Adrenal gland (tissue), 12 donors: ENCODE measurements around the gene MAGI1. TPM values are rescaled to one million over a fixed set of nuclear protein-coding genes. Genes with fewer than 3 reads are reported as not detected.

Experiments used
- DNase-seq, 7 donors: peaks; one replicate each; pipeline ENCODE4 v3.0.0-alpha.2; 2019 to 2020
- H3K27ac ChIP-seq, 5 donors: fragments of 200-600 bp; sonication (generic) in 4 of 5; 1 replicate in 3 of 5; 2 replicates in 2 of 5; pipeline versions ENCODE4 v1.5.1 to v1.8.0; 2016 to 2020; ENCODE audit warnings: mild to moderate bottlenecking in 1 of 5
- H3K27me3 ChIP-seq: fragments of 200-600 bp; 2 replicates; pipeline ENCODE4 v1.8.0; 2021
- H3K36me3 ChIP-seq, 2 donors: fragments of 200-600 bp; replicated peaks in 1 of 2; 1 replicate in 1 of 2; 2 replicates in 1 of 2; pipeline versions ENCODE4 v1.5.1 to v1.8.0; 2018 to 2022
- H3K4me1 ChIP-seq, 2 donors: fragments of 200-600 bp; replicated peaks in 1 of 2; 1 replicate in 1 of 2; 2 replicates in 1 of 2; pipeline versions ENCODE4 v1.5.1 to v1.8.0; 2018 to 2021
- H3K4me3 ChIP-seq, 4 donors: fragments of 200-600 bp; sonication (generic) in 3 of 4; one replicate each; pipeline ENCODE4 v1.5.1; 2016 to 2018
- H3K9me3 ChIP-seq, 3 donors: fragments of 200-600 bp; sonication (generic) in 1 of 3; replicated peaks in 1 of 3; 1 replicate in 2 of 3; 2 replicates in 1 of 3; pipeline versions ENCODE4 v1.5.1 to v1.8.0; 2016 to 2021
- POLR2A ChIP-seq, 2 donors: fragments of 450-650 bp; IDR thresholded peaks; one replicate each; pipeline ENCODE4 v1.6.1; 2017; ENCODE audit warnings: antibody characterized with exemption in 2 of 2, mild to moderate bottlenecking in 2 of 2, moderate library complexity in 1 of 2
- WGBS, 4 donors: extraction: QIAGEN DNeasy Blood & Tissue Kit in 2 of 4; methylation state at CpG; one replicate each; pipeline versions ENCODE4 v1.1.5 to v1.1.7; 2013 to 2017; 5-methylcytosine and 5-hydroxymethylcytosine counted together
- intact Hi-C, 2 donors: fragments of 100-400 bp; cut with DNase I; formaldehyde crosslinking; loops; one replicate each; pipeline versions ENCODE4 v1.14.1 to v1.15.0; 2022 to 2023
- polyA plus RNA-seq, 3 donors: library from polyadenylated mRNA; stranded (reverse); fragments of 200-250 nt in 2 of 3; fragments of 350-450 nt in 1 of 3; fragmentation: Illumina TruSeq in 1 of 3; extraction: RNeasy Lipid Tissue Mini Kit (QIAGEN cat#74804) in 1 of 3; gene quantifications; one replicate each; pipeline ENCODE4 v1.2.3, GENCODE V29; 2013 to 2014
- total RNA-seq, 9 donors: library from RNA; depleted of rRNA in 4 of 9; stranded (reverse); fragments of >200 nt in 4 of 9; fragments of 120-200 nt in 1 of 9; fragmentation: NEBNext Ultra II Directional in 1 of 9; extraction: Animal tissue kit (Norgen Biotek cat#: 25700) in 1 of 9; gene quantifications; one replicate each; pipeline versions ENCODE4 v1.1.0 to v1.2.4, GENCODE V29; 2013 to 2023
- TF ChIP-seq, protein P1 (sequence below), 6 experiments: fragments of 450-650 bp in 4 of 6; fragments of 200-600 bp in 2 of 6; sonication (generic) in 1 of 6; IDR thresholded peaks; 1 replicate in 5 of 6; 2 replicates in 1 of 6; pipeline versions ENCODE4 v1.5.1 to v1.8.0; 2016 to 2021; ENCODE audit warnings: antibody characterized with exemption in 6 of 6, mild to moderate bottlenecking in 2 of 6, moderate library complexity in 1 of 6
- donor health status: healthy with polysubstance abuse.
- donor health status: Bipolar disorder and iron deficiency.
- donor health status: DM: yes; HTN: yes; CAD: no.
- donor health status: DM: no; HTN: no; CAD: no.
- donor health status: DM: no; HTN: no; CAD: no.
- donor health status: DM: yes; HTN: yes; CAD: no.

Gene MAGI1
- total and polyA plus RNA-seq, 12 donors, result 4.8 to 31.6 (median 18.5) TPM

- intact Hi-C loops, result loop anchor here in 1 of 2 donors (10.0 kb wide), 1 partner anchor 57 kb away; the partner anchor contains the start of gene MAGI1
- DNase-seq, result no peak
- Histone ChIP-seq H3K36me3 (no peaks in the 10 kb centered on the region), H3K4me1 (peaks cover 0 to 10% of the 10 kb centered on the region in 2 donors), H3K9me3 (no peaks in the 10 kb centered on the region), H3K27ac (peak overlapping the region in 1 of 5 donors; percentile 21), H3K4me3 (no peak overlapping the region), H3K27me3 (no peaks in the 10 kb centered on the region)
- TF ChIP-seq POLR2A (IDR thresholded peaks at IDR 0.05), result no peak
- TF ChIP-seq, protein P1, sequence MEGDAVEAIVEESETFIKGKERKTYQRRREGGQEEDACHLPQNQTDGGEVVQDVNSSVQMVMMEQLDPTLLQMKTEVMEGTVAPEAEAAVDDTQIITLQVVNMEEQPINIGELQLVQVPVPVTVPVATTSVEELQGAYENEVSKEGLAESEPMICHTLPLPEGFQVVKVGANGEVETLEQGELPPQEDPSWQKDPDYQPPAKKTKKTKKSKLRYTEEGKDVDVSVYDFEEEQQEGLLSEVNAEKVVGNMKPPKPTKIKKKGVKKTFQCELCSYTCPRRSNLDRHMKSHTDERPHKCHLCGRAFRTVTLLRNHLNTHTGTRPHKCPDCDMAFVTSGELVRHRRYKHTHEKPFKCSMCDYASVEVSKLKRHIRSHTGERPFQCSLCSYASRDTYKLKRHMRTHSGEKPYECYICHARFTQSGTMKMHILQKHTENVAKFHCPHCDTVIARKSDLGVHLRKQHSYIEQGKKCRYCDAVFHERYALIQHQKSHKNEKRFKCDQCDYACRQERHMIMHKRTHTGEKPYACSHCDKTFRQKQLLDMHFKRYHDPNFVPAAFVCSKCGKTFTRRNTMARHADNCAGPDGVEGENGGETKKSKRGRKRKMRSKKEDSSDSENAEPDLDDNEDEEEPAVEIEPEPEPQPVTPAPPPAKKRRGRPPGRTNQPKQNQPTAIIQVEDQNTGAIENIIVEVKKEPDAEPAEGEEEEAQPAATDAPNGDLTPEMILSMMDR (IDR thresholded peaks at IDR 0.05), result no peak
Observed at GRCh38 chr3:65978116-65978515, 60.6 kb downstream of the MAGI1 start.

DNA sequence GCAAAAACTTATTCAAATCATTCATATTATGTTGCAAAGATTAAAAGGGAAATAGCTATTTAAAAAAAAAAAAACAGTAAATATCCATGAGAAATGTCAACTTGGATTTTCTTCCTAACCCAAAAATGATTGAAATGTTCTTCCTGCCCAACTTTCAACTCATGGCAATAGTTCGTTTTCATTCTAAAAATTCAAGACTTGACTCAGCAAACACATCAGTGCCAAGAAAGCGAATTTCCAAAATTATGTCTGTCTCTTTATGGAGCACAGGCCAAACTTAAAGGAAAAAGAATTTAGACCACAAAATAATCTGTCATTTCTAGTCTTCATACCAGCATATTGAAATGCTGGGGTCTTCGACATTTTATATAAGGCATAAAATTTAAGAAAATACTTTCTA is 63.7 kb downstream of the MAGI1 start:
- WGBS, 4 donors, result 69 to 87% (median 80%) methylated on average over 3 of the region's 3 CpGs
- Histone ChIP-seq H3K9me3 (no peaks in the 10 kb centered on the region), H3K4me1 (peaks cover 0 to 9% of the 10 kb centered on the region in 2 donors), H3K27me3 (no peaks in the 10 kb centered on the region), H3K4me3 (no peak overlapping the region), H3K36me3 (no peaks in the 10 kb centered on the region), H3K27ac (no peak overlapping the region)
- no peak for DNase-seq
- intact Hi-C loops, result loop anchor here in 1 of 2 donors (10.0 kb wide), 1 partner anchor 60 kb away; the partner anchor contains the start of gene MAGI1
- TF ChIP-seq, protein P1 (IDR thresholded peaks at IDR 0.05), result no peak
- TF ChIP-seq POLR2A (IDR thresholded peaks at IDR 0.05), result no peak

DNA sequence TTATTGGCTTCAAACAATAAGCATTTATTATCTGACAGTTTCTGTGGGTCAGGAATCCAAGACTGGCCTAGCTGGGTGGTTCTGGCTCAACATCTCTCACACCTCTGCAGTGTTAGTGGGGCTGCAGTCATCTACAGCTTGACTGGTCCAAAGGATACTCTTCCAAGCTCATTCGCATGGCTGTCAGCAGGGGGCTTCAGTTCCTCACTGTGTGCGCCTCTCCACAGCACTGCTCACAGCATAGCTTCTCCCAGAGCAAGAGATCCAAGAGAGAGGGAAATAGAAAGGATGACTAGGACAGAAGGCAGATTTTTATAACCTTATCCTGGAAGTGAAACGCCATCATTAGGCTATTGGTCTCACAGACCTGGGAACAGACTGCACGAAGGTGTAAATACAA is 64.2 kb downstream of the MAGI1 start:
- no peak for DNase-seq
- Histone ChIP-seq H3K4me1 (peaks cover 0 to 4% of the 10 kb centered on the region in 2 donors), H3K9me3 (no peaks in the 10 kb centered on the region), H3K36me3 (no peaks in the 10 kb centered on the region), H3K27ac (peak overlapping the region in 1 of 5 donors; percentile 27), H3K4me3 (no peak overlapping the region), H3K27me3 (no peaks in the 10 kb centered on the region)
- TF ChIP-seq, protein P1 (IDR thresholded peaks at IDR 0.05), result no peak
- no peak for TF ChIP-seq POLR2A (IDR thresholded peaks at IDR 0.05)
- 93 to 94% (median 93%) methylated on average over 4 of the region's 4 CpGs for WGBS, 4 donors
- intact Hi-C loops, result loop anchor here in 1 of 2 donors (10.0 kb wide), 1 partner anchor 60 kb away; the partner anchor contains the start of gene MAGI1

DNA sequence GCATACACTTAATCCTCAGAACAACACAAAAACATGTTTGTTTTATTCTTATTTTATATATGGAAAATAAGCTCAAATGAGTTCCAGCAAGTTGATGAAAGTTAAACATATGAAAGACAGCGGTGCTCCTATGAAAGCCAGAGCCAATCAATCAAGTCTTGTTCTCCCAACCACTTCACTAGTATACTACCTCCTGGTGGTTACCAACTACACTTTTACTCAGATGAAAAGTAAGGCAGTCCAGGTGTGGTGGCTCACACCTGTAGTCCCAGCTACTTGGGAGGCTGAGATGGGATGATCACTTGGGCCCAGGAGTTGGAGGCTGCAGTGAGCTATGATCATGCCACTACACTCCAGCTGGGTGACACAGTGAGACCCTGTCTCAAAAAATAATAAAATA is 66.0 kb downstream of the MAGI1 start:
- H3K4me3 ChIP-seq, result no peak overlapping the region
- TF ChIP-seq, protein P1 (IDR thresholded peaks at IDR 0.05), result no peak
- TF ChIP-seq POLR2A (IDR thresholded peaks at IDR 0.05), result no peak
- DNase-seq, result no peak
- WGBS, 4 donors, result 93 to 98% (median 96%) methylated on average over 1 of the region's 1 CpG
- intact Hi-C loops, result loop anchor here in 1 of 2 donors (10.0 kb wide), 1 partner anchor 62 kb away; the partner anchor contains the start of gene MAGI1
- no peaks in the 10 kb centered on the region for H3K9me3 ChIP-seq
- no peaks in the 10 kb centered on the region for H3K36me3 ChIP-seq
- no peaks in the 10 kb centered on the region for H3K4me1 ChIP-seq
- no peaks in the 10 kb centered on the region for H3K27me3 ChIP-seq
- H3K27ac ChIP-seq, result no peak overlapping the region
